Hepatic stellate cell (primary cell): ENCODE data around the gene S100B.

Experiments used
- DNase-seq: peaks from one replicate; pipeline ENCODE4 v3.0.0; 2011; ENCODE audit warnings: low spot score

The S100B gene

GRCh38 chr21:46627726-46628125 lies 22.8 kb upstream of the S100B start:
- DNase-seq: no peak

GRCh38 chr21:46626975-46627501 lies 22.2 kb upstream of the S100B start:
- no peak for DNase-seq

GRCh38 chr21:46626536-46626935 lies 21.7 kb upstream of the S100B start:
- no peak for DNase-seq

GRCh38 chr21:46625759-46626158 lies 20.9 kb upstream of the S100B start:
- no peak for DNase-seq

GRCh38 chr21:46624050-46624449 lies 19.2 kb upstream of the S100B start:
- DNase-seq: no peak

- no peak for DNase-seq
These were observed 17.3 kb upstream of the S100B start for GRCh38 chr21:46622226-46622625.

- no peak for DNase-seq
These were observed 16.7 kb upstream of the S100B start for GRCh38 chr21:46621457-46622182.

- DNase-seq: no peak
These were observed 16.0 kb upstream of the S100B start for GRCh38 chr21:46620846-46621245.

GRCh38 chr21:46619846-46620245 lies 15.0 kb upstream of the S100B start:
- DNase-seq: no peak

- no peak for DNase-seq
These were observed 14.0 kb upstream of the S100B start for GRCh38 chr21:46618738-46619379.

- DNase-seq: no peak
These were observed 12.6 kb upstream of the S100B start for GRCh38 chr21:46617267-46618051.

GRCh38 chr21:46616656-46617055 lies 11.8 kb upstream of the S100B start:
- DNase-seq: no peak

- no peak for DNase-seq
These were observed 11.2 kb upstream of the S100B start for GRCh38 chr21:46616050-46616449.

- DNase-seq: no peak
These were observed 8.5 kb upstream of the S100B start for GRCh38 chr21:46613391-46613790.

GRCh38 chr21:46610018-46610701 lies 5.3 kb upstream of the S100B start:
- no peak for DNase-seq

- DNase-seq: no peak
These were observed 3.8 kb upstream of the S100B start for GRCh38 chr21:46608672-46609111.

- DNase-seq: no peak
These were observed 2.8 kb upstream of the S100B start for GRCh38 chr21:46607636-46608035.

- DNase-seq: no peak
These were observed 1.5 kb upstream of the S100B start for GRCh38 chr21:46606427-46606813.

- no peak for DNase-seq
These were observed 1.0 kb upstream of the S100B start for GRCh38 chr21:46605767-46606426.

- no peak for DNase-seq
These were observed 430 bp downstream of the S100B start for GRCh38 chr21:46604329-46604974.

GRCh38 chr21:46603228-46603627 lies 1.7 kb downstream of the S100B start:
- no peak for DNase-seq
